ENCODE results near the gene BTK.

DNA sequence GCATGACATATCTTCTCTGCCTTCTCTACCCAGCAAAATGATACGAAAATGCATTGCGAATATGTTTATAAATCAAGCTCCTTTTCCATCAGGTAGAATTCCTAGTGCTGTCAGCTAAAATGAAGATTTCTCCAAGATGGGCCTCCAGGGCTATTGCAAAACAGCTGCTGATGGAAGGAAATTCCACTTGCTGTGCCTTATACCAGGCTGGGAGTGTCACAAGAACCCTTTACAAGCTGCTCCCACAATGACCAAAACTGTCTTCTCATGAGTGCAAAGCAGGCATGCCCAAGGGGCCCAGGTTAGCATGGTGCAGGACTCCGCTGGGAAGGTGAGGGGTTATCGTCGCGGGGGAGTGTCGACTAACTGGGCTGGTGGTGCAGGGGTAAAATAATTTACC is 30.7 kb upstream of the BTK start:
- no peak for TF ChIP-seq CTCF (IDR thresholded peaks at IDR 0.05; ENCODE audit: low read depth, low read length)
- no peak for TF ChIP-seq POLR2A (IDR thresholded peaks at IDR 0.05; ENCODE audit: extremely low read depth, insufficient read length)
